ENCODE measurements around the gene TOMM20.
"Not testable (repeated sequence)": the region's sequence is repeated elsewhere in the genome, so short reads cannot be mapped to it uniquely, and the experiment has no call there.

DNA sequence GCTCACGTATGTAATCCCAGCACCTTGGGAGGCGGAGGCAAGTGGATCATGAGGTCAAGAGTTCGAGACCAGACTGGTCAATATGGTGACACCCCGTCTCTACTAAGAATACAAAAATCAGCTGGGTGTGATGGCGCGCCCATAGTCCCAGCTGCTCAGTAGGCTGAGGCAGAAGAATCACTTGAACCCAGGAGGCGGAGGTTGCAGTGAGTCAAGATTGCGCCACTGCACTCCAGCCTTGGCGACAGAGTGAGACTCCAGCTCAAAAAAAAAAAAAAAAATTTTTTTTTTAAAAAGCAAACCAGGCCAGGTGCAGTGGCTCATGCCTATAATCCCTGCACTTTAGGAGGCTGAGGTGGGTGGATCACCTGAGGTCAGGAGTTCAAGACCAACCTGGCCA lies 30.6 kb upstream of the TOMM20 start:
- TF ChIP-seq EZH2 (IDR thresholded peaks at IDR 0.05; ENCODE audit: borderline replicate concordance); CTCF (IDR thresholded peaks at IDR 0.05; ENCODE audit: poor library complexity): not testable (repeated sequence)
